ENCODE data around the gene UNCX. TPM values are rescaled to one million over a fixed set of nuclear protein-coding genes. Genes with fewer than 3 reads are reported as not detected.

The UNCX gene
- total RNA-seq, 2 experiments from 2014 or later = not detected

- Histone ChIP-seq H3K9me3 (ENCODE audit: low read length) (no peaks in the 10 kb centered on the region), H3K9me2 (ENCODE audit: insufficient read depth, low read length) (no peaks in the 10 kb centered on the region), H3K4me2 (ENCODE audit: low read length) (no peak overlapping the region), H3K4me3 (ENCODE audit: low read depth, low read length, poor library complexity, severe bottlenecking) (no peak overlapping the region), H3K36me3 (ENCODE audit: insufficient read depth, low read length) (no peaks in the 10 kb centered on the region), H2AFZ (ENCODE audit: low read length) (no peak overlapping the region), H4K20me1 (ENCODE audit: insufficient read depth, low read length) (no peaks in the 10 kb centered on the region), H3K79me2 (ENCODE audit: insufficient read depth, low read depth, low read length) (no peaks in the 10 kb centered on the region), H3K4me1 (ENCODE audit: insufficient read depth, low read length, poor library complexity, severe bottlenecking) (no peaks in the 10 kb centered on the region), H3K27ac (ENCODE audit: low read depth, low read length, poor library complexity, severe bottlenecking) (no peak overlapping the region)
- no TSS peak for BruUV-seq (replicated peaks)
- ChIA-PET CTCF (ENCODE audit: unreplicated experiment) (no interaction called here), POLR2A (no interaction called here)
- intact Hi-C loops (cut with micrococcal nuclease; ENCODE audit: unreplicated experiment) = no loop called here
- no peak for DNase-seq (ENCODE audit: low spot score)
- TF ChIP-seq EZH2phosphoT487 (IDR thresholded peaks at IDR 0.05; ENCODE audit: borderline replicate concordance, low read depth, low read length) = no peak
- no peak for TF ChIP-seq CTCF (conservative IDR thresholded peaks at IDR 0.05; ENCODE audit: low read length)
Measured at GRCh38 chr7:1234049-1234880, 1.6 kb downstream of the UNCX start.

DNA sequence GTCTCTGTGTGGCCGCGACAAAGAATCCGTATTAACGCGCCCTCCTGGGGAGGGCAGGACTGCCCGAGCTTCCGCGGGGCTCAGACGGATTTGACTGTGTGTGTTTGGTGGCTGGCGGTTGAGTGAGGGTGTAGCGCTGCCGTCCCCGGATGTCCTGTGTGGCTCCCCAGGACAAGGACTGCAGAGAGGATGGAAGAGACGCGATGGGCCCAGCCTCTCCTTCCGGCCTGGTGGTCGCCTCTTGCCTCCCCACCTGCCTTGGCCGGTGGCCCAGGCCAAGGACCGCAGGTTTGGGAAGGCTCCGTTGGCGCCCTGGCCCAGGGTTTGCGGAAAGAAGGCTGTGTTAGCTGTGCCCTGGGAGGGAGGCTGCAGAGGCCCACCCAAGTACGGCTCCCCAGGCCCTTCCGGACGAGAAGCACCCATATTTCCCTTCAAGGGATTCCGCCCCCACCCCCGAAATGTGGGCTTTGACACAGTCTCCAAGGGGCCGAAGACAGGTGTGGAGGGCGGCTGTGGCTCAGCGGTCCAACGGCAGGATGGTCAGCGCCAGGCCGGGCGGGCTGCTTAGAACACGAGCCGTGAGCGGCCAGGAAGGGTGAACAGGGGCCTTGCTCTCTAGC is 2.3 kb downstream of the UNCX start:
- no peaks in the 10 kb centered on the region for H3K9me3 ChIP-seq (ENCODE audit: low read length)
- no peaks in the 10 kb centered on the region for H3K36me3 ChIP-seq (ENCODE audit: insufficient read depth, low read length)
- no TSS peak for BruUV-seq (replicated peaks)
- intact Hi-C loops (cut with micrococcal nuclease; ENCODE audit: unreplicated experiment) = no loop called here
- ChIA-PET CTCF (ENCODE audit: unreplicated experiment) (no interaction called here), POLR2A (no interaction called here)
- H3K9me2 ChIP-seq (ENCODE audit: insufficient read depth, low read length) = no peaks in the 10 kb centered on the region
- no peak for TF ChIP-seq CTCF (conservative IDR thresholded peaks at IDR 0.05; ENCODE audit: low read length)
- TF ChIP-seq EZH2phosphoT487 (IDR thresholded peaks at IDR 0.05; ENCODE audit: borderline replicate concordance, low read depth, low read length) = no peak
- no peaks in the 10 kb centered on the region for H4K20me1 ChIP-seq (ENCODE audit: insufficient read depth, low read length)
- H3K27ac ChIP-seq (ENCODE audit: low read depth, low read length, poor library complexity, severe bottlenecking) = no peak overlapping the region
- H2AFZ ChIP-seq (ENCODE audit: low read length) = no peak overlapping the region
- H3K4me2 ChIP-seq (ENCODE audit: low read length) = no peak overlapping the region
- no peak overlapping the region for H3K4me3 ChIP-seq (ENCODE audit: low read depth, low read length, poor library complexity, severe bottlenecking)
- no peaks in the 10 kb centered on the region for H3K4me1 ChIP-seq (ENCODE audit: insufficient read depth, low read length, poor library complexity, severe bottlenecking)
- H3K79me2 ChIP-seq (ENCODE audit: insufficient read depth, low read depth, low read length) = no peaks in the 10 kb centered on the region
- DNase-seq (ENCODE audit: low spot score) = no peak

Data from OCI-LY7 (cell line).